ENCODE results near the gene MEG3.

- TF ChIP-seq CTCF (IDR thresholded peaks at IDR 0.05) (no peak), POLR2A (IDR thresholded peaks at IDR 0.05) (no peak)
Observed at GRCh38 chr14:100806386-100806785, 19.5 kb upstream of the MEG3 start.

Data from esophagus squamous epithelium (tissue), 4 donors.